Measurements from ENCODE around the gene USF3.

- TF ChIP-seq CTCF (IDR thresholded peaks at IDR 0.05) (no peak), POLR2A (IDR thresholded peaks at IDR 0.05) (no peak)
Measured at GRCh38 chr3:113721636-113722035, 25.2 kb upstream of the USF3 start.

Data from upper lobe of left lung (tissue), 4 donors.